GM12801 (cell line): ENCODE measurements around the gene TMED8.

Experiments used
- TF ChIP-seq, protein P1 (sequence below): IDR thresholded peaks from one replicate; pipeline ENCODE4 v1.5.1; 2011; ENCODE audit warnings: control low read depth; ENCODE audit not compliant: insufficient read length; ENCODE audit errors: extremely low read depth

Gene TMED8

DNA sequence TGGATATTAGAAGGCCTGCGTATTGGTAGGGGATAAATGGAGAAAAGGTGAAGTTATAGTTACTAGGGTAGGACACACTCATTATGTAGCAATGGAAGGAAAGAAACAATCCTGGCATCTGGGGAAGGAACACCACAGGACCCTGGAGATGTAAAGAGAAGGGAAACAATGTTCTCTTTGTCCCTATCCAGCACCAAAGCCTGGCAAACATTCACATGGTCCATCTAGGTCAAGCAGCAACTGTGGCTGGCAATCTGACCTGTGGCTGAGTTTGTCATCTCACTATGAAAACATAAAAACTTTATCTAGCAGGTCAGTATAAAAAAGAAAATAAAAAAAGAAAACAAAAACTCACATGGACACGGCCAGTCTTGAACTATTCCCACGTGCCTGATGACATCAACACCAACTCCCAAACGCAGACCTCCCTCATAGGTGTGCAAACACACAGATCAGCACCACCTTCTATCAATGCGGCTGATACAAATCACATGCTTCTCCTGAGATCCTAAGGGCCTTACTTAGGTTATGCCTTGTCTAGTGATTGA, 58.8 kb downstream of the TMED8 start:
- TF ChIP-seq, protein P1, sequence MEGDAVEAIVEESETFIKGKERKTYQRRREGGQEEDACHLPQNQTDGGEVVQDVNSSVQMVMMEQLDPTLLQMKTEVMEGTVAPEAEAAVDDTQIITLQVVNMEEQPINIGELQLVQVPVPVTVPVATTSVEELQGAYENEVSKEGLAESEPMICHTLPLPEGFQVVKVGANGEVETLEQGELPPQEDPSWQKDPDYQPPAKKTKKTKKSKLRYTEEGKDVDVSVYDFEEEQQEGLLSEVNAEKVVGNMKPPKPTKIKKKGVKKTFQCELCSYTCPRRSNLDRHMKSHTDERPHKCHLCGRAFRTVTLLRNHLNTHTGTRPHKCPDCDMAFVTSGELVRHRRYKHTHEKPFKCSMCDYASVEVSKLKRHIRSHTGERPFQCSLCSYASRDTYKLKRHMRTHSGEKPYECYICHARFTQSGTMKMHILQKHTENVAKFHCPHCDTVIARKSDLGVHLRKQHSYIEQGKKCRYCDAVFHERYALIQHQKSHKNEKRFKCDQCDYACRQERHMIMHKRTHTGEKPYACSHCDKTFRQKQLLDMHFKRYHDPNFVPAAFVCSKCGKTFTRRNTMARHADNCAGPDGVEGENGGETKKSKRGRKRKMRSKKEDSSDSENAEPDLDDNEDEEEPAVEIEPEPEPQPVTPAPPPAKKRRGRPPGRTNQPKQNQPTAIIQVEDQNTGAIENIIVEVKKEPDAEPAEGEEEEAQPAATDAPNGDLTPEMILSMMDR: no peak

- TF ChIP-seq, protein P1: no peak
Observed at GRCh38 chr14:77316872-77317301, 60.0 kb downstream of the TMED8 start.

GRCh38 chr14:77316195-77316505, 60.7 kb downstream of the TMED8 start:
- TF ChIP-seq, protein P1: no peak

GRCh38 chr14:77314539-77315457, 62.1 kb downstream of the TMED8 start:
- TF ChIP-seq, protein P1: no peak

GRCh38 chr14:77314043-77314442, 62.9 kb downstream of the TMED8 start:
- TF ChIP-seq, protein P1: no peak

- TF ChIP-seq, protein P1: no peak
Observed at GRCh38 chr14:77313371-77313770, 63.5 kb downstream of the TMED8 start.

- TF ChIP-seq, protein P1: no peak
Observed at GRCh38 chr14:77311217-77311616, 65.7 kb downstream of the TMED8 start.
